PC-3 (cell line): Measurements from ENCODE around the gene SNX20.

ENCODE experiments used
- EZH2 ChIP-seq: fragments of 300-600 bp; sonication (generic); IDR thresholded peaks from one replicate; pipeline ENCODE4 v1.6.1; 2017; ENCODE audit warnings: antibody characterized with exemption, mild to moderate bottlenecking, low read length; ENCODE audit not compliant: unreplicated experiment
- EZH2phosphoT487 ChIP-seq: fragments of 300-600 bp; sonication (generic); IDR thresholded peaks from 2 replicates; pipeline ENCODE4 v1.6.1; 2018; ENCODE audit warnings: mild to moderate bottlenecking, antibody characterized with exemption, low read length, borderline replicate concordance
- TF ChIP-seq, protein P1 (sequence below): fragments of 300-600 bp; sonication (generic); conservative IDR thresholded peaks from 2 replicates; pipeline ENCODE4 v1.5.1; 2017; ENCODE audit warnings: antibody characterized with exemption, low read depth, mild to moderate bottlenecking, low read length

DNA sequence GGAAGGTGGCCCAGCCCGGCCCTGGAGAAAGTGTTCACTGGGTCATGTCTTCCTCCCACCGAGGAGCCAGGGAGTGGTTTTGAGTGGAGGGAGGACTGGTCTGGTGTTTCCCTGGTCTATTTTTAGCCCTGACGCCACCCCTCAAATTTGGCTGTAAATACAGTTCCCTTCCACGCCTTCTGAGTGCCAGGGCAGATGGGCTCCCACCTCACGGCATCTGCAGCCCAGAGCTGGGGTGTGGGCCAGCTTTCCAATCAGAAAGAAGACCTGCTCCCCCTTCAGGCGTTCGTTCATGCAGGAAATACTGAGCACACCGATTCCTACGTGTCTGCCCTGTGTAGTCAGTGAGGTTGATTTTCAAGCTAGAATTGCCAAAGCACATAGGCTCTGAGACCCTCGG is 53.7 kb downstream of the SNX20 start:
- TF ChIP-seq, protein P1, sequence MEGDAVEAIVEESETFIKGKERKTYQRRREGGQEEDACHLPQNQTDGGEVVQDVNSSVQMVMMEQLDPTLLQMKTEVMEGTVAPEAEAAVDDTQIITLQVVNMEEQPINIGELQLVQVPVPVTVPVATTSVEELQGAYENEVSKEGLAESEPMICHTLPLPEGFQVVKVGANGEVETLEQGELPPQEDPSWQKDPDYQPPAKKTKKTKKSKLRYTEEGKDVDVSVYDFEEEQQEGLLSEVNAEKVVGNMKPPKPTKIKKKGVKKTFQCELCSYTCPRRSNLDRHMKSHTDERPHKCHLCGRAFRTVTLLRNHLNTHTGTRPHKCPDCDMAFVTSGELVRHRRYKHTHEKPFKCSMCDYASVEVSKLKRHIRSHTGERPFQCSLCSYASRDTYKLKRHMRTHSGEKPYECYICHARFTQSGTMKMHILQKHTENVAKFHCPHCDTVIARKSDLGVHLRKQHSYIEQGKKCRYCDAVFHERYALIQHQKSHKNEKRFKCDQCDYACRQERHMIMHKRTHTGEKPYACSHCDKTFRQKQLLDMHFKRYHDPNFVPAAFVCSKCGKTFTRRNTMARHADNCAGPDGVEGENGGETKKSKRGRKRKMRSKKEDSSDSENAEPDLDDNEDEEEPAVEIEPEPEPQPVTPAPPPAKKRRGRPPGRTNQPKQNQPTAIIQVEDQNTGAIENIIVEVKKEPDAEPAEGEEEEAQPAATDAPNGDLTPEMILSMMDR, result no peak
- TF ChIP-seq EZH2 (no peak), EZH2phosphoT487 (no peak)
